OCI-LY3 (cell line): ENCODE measurements around the gene CDC42EP1.
"Not testable (repeated sequence)": the region's sequence is repeated elsewhere in the genome, so short reads cannot be mapped to it uniquely, and the experiment has no call there.

ENCODE experiments used
- H2AFZ ChIP-seq: fragments of 200-600, 300-600 bp; shearing (Covaris generic); 2 replicates; pipeline ENCODE4 v1.6.0; 2014; ENCODE audit warnings: antibody characterized with exemption, low read depth, low read length
- H3K27ac ChIP-seq: fragments of 200-600, 300-600 bp; sonication (generic); 2 replicates; pipeline ENCODE4 v1.5.1; 2014; ENCODE audit warnings: mild to moderate bottlenecking, low read length, moderate library complexity, mixed read lengths
- H3K27me3 ChIP-seq: fragments of 200-600, 300-600 bp; sonication (generic); 2 replicates; pipeline ENCODE4 v1.6.1; 2014; ENCODE audit warnings: low read depth, low read length, mixed read lengths
- H3K36me3 ChIP-seq: fragments of 200-600, 300-600 bp; sonication (generic); replicated peaks from 2 replicates; pipeline ENCODE3; 2014; ENCODE audit warnings: low read depth, low read length, mixed read lengths
- H3K4me1 ChIP-seq: fragments of 300-600, 200-600 bp; sonication (generic); 2 replicates; pipeline ENCODE4 v1.6.1; 2014; ENCODE audit warnings: low read length, mixed read lengths
- H3K4me2 ChIP-seq: fragments of 200-600, 300-600 bp; sonication (generic); 2 replicates; pipeline ENCODE4 v1.6.1; 2014; ENCODE audit warnings: low read length, mixed read lengths
- H3K4me3 ChIP-seq: fragments of 300-600, 200-600 bp; sonication (generic); 2 replicates; pipeline ENCODE4 v1.5.1; 2014; ENCODE audit warnings: antibody characterized with exemption, mild to moderate bottlenecking, low read length, moderate library complexity
- H3K79me2 ChIP-seq: fragments of 300-600, 200-600 bp; shearing (Covaris generic); 2 replicates; pipeline ENCODE4 v1.6.1; 2014; ENCODE audit warnings: mild to moderate bottlenecking, low read length, mixed read lengths
- H3K9ac ChIP-seq: fragments of 300-600, 200-600 bp; shearing (Covaris generic); 2 replicates; pipeline ENCODE4 v1.6.0; 2014; ENCODE audit warnings: mild to moderate bottlenecking, low read length, moderate library complexity
- H3K9me3 ChIP-seq: fragments of 200-600, 300-600 bp; shearing (Covaris generic); 2 replicates; pipeline ENCODE4 v1.6.1; 2014; ENCODE audit warnings: low read length, mixed read lengths; ENCODE audit not compliant: insufficient read depth
- H4K20me1 ChIP-seq: fragments of 200-600, 300-600 bp; sonication (generic); 2 replicates; pipeline ENCODE4 v1.6.1; 2016; ENCODE audit warnings: low read length, mixed read lengths; ENCODE audit not compliant: insufficient read depth
- CTCF ChIP-seq: fragments of 200-600, 300-600 bp; sonication (generic); IDR thresholded peaks from 2 replicates; pipeline ENCODE4 v1.5.1; 2014; ENCODE audit warnings: antibody characterized with exemption, low read length, low read depth
- EZH2phosphoT487 ChIP-seq: fragments of 200-600 bp; shearing (Covaris generic); IDR thresholded peaks from 2 replicates; pipeline ENCODE4 v1.6.1; 2018; ENCODE audit warnings: antibody characterized with exemption, mixed run types, low read depth

The CDC42EP1 gene

GRCh38 chr22:37533995-37534394, 26.3 kb upstream of the CDC42EP1 start:
- Histone ChIP-seq H2AFZ (peak overlapping the region; percentile 24; the same call in 1 of the 2 replicates), H3K4me3 (peak overlapping the region; percentile 41), H3K27ac (no peak overlapping the region), H3K9me3 (no peaks in the 10 kb centered on the region), H3K9ac (no peak overlapping the region), H4K20me1 (no peaks in the 10 kb centered on the region), H3K4me2 (peak overlapping the region; percentile 68), H3K36me3 (no peaks in the 10 kb centered on the region), H3K27me3 (peaks cover 4% of the 10 kb centered on the region; the same call in 1 of the 2 replicates), H3K79me2 (no peaks in the 10 kb centered on the region), H3K4me1 (peaks cover 47% of the 10 kb centered on the region)
- TF ChIP-seq EZH2phosphoT487 (no peak), CTCF (no peak)

DNA sequence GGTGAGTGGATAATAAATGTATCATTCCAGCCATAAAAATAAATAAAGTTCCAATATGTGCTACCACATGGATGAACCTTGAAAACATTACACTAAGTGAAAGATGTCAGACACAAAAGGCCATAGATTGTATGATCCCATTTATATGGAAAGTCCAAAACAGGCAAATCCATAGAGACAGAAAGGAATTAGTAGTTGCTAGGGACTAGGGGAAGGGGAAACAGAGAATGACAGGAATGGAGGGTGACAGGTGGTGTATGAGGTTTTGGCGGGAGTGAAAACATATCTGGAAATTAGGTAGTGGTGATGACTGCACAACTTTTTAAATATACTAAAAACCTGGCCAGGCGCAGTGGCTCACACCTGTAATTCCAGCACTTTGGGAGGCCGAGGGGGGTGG, 25.8 kb upstream of the CDC42EP1 start:
- Histone ChIP-seq H3K4me2 (peak overlapping the region; percentile 68), H3K4me3 (peak overlapping the region; percentile 41; the same call in 1 of the 2 replicates), H4K20me1 (no peaks in the 10 kb centered on the region), H3K9me3 (no peaks in the 10 kb centered on the region), H3K79me2 (no peaks in the 10 kb centered on the region), H3K27ac (no peak overlapping the region), H3K36me3 (no peaks in the 10 kb centered on the region), H3K9ac (no peak overlapping the region), H3K4me1 (peaks cover 51% of the 10 kb centered on the region), H3K27me3 (peaks cover 4% of the 10 kb centered on the region), H2AFZ (peak overlapping the region; percentile 24; the same call in 1 of the 2 replicates)
- TF ChIP-seq CTCF (no peak), EZH2phosphoT487 (no peak)

DNA sequence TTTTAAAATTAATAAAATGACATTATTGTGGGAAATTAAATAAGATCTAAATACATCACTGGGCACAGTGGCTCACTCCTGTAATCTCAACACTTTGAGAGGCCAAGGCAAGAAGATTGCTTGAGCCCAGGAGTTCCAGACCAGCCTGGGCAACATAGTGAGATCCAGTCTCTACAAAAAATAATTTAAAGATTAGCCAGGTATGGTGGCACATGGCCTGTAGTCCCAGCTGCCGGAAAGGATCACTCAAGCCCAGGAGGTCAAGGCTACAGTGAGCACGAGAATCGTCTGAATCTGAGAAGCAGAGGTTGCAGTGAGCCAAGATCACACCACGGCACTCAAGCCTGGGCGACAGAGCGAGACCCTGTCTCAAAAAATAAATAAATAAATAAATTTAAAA, 25.1 kb upstream of the CDC42EP1 start:
- TF ChIP-seq EZH2phosphoT487, result no peak
- TF ChIP-seq CTCF, result no peak
- Histone ChIP-seq H3K79me2 (no peaks in the 10 kb centered on the region), H3K9ac (no peak overlapping the region), H3K27ac (no peak overlapping the region), H3K4me1 (peaks cover 47% of the 10 kb centered on the region), H3K27me3 (peaks cover 10% of the 10 kb centered on the region), H3K9me3 (no peaks in the 10 kb centered on the region), H2AFZ (no peak overlapping the region), H4K20me1 (no peaks in the 10 kb centered on the region), H3K36me3 (no peaks in the 10 kb centered on the region), H3K4me2 (no peak overlapping the region), H3K4me3 (no peak overlapping the region)

GRCh38 chr22:37538590-37539357, 21.5 kb upstream of the CDC42EP1 start:
- H3K9ac ChIP-seq, result peak overlapping the region; percentile 51

DNA sequence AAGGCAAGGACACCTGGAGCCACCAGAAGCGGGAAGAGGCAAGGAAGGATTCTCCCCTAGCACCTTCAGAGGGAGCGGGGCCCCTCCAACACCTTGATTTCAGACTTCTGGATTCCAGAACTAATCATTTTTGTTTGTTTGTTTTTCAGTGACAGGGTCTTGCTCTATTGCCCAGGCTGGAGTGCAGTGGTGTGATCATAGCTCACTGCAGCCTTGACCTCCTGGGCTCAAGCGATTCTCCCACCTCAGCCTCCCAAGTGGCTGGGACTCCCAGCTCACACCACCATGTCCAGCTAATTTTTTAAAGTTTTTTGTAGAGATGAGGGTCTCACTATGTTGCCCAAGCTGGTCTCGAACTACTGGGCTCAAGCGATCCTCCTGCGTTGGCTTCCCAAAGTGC, 20.5 kb upstream of the CDC42EP1 start:
- Histone ChIP-seq H3K27me3 (peaks cover 14% of the 10 kb centered on the region), H3K4me1 (peaks cover 51% of the 10 kb centered on the region), H3K4me2 (peak overlapping the region; percentile 87), H3K4me3 (peak overlapping the region; percentile 74)
- H3K36me3 ChIP-seq, H3K9ac ChIP-seq, H4K20me1 ChIP-seq, H3K79me2 ChIP-seq, H3K9me3 ChIP-seq, H3K27ac ChIP-seq, H2AFZ ChIP-seq: not testable (repeated sequence)

More at GRCh38 chr22:37538590-37539357, 21.5 kb upstream of the CDC42EP1 start:
- Histone ChIP-seq H3K79me2 (no peaks in the 10 kb centered on the region), H4K20me1 (no peaks in the 10 kb centered on the region), H3K36me3 (no peaks in the 10 kb centered on the region), H3K4me2 (peak overlapping the region; percentile 87), H3K4me1 (peaks cover 58% of the 10 kb centered on the region), H3K27ac (no peak overlapping the region), H3K9me3 (no peaks in the 10 kb centered on the region), H2AFZ (peak overlapping the region; percentile 97), H3K4me3 (peak overlapping the region; percentile 74), H3K27me3 (peaks cover 14% of the 10 kb centered on the region)
- peak; percentile 99 for TF ChIP-seq CTCF
- no peak for TF ChIP-seq EZH2phosphoT487

DNA sequence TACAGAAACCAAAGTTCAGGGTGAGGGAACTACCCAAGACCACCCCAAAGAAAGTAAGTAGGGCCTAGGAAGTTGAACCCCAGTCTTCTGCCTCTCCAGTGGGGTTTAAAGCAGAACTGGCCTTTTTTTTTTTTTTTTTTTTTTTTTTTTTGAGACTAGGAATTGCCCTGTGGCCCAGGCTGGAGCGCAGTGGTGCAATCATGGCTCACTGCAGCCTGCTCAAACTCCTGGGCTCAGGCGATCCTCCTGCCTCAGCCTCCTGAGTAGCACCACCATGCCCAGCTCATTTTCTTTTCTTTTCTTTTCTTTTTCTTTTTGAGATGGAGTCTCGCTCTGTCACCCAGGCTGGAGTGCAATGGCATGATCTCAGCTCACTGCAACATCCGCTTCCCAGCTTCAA, 17.9 kb upstream of the CDC42EP1 start:
- H3K4me1 ChIP-seq, result peaks cover 59% of the 10 kb centered on the region
- peak overlapping the region; percentile 60 for H3K27ac ChIP-seq
- not testable (repeated sequence) for H3K36me3 ChIP-seq, H4K20me1 ChIP-seq, H3K9me3 ChIP-seq, H3K79me2 ChIP-seq
- peak overlapping the region; percentile 89 for H3K4me2 ChIP-seq
- H2AFZ ChIP-seq, result peak overlapping the region; percentile 19
- H3K4me3 ChIP-seq, result peak overlapping the region; percentile 63; the same call in 1 of the 2 replicates
- peaks cover 14% of the 10 kb centered on the region for H3K27me3 ChIP-seq
- peak overlapping the region; percentile 53; the same call in 1 of the 2 replicates for H3K9ac ChIP-seq
